ENCODE results near the gene AK5.

The AK5 gene

DNA sequence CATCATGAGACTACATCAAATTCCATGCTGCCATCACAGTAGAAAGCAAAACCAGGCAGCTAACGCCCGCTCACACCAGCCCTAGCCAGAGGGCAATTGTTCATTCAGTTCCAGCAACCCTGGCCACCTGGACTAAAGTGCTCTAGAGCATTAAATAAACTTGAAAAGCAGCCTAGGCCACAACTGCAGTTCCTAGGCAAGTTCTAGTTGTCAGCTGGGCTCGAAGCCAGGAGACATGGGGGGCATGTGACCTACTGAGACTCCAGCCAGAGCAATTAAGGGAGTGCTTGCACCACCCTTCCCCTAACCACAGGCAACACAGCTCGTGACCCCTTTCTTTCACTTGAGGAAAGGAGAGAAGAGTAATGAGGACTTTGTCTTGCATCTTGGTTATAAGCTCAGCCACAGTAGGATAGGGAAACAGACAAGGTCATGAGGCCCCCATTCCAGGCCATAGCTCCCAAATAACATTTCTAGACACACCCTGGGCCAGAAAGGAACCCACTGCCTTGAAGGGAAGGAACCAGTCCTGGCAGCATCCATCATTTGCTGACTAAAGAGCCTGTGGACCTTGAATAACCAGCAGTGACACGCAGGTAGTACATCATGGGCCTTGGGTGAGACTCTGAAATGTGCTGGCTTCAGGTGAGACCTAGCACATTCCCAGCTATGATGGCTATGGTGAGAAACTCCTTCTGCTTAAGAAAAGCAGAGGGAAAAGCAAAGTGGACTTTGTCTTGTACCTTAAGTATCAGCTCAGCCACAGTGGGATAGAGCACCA, 323.6 kb downstream of the AK5 start:
- H3K27me3 Mint-ChIP-seq (ENCODE audit: low read depth) = no peaks in the 10 kb centered on the region
- H3K27ac Mint-ChIP-seq = no peak overlapping the region
- H3K9me3 Mint-ChIP-seq = peaks cover 27% of the 10 kb centered on the region
- peaks cover 3% of the 10 kb centered on the region for H3K4me1 Mint-ChIP-seq (ENCODE audit: low read depth)
- H3K4me3 Mint-ChIP-seq = no peak overlapping the region
- no peak for DNase-seq (ENCODE audit: low spot score)
- H3K36me3 Mint-ChIP-seq (ENCODE audit: low read depth) = peaks cover 46% of the 10 kb centered on the region

DNA sequence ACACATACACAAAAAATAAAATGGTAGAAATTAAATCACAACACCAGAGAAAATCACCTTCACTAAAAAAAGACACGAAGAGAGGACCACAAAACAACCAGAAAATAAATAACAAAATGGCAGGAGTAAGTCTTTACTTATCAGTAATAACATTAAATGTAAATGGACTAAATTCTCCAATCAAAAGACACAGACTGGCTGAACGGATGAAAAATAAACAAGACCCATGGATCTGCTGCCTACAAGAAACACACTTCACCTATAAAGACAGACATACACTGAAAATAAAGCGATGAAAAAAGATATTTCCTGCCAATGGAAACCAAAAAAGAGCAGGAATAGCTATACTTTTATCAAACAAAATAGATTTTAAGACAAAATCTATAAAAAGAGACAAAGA, 327.1 kb downstream of the AK5 start:
- Mint-ChIP-seq H3K4me1 (ENCODE audit: low read depth) (peaks cover 3% of the 10 kb centered on the region), H3K27ac (no peak overlapping the region), H3K9me3 (peaks cover 41% of the 10 kb centered on the region), H3K36me3 (ENCODE audit: low read depth) (peaks cover 57% of the 10 kb centered on the region), H3K4me3 (no peak overlapping the region), H3K27me3 (ENCODE audit: low read depth) (no peaks in the 10 kb centered on the region)
- DNase-seq (ENCODE audit: low spot score) = no peak
